H1 (cell line): Measurements from ENCODE around the gene MYBPC3. TPM values are rescaled to one million over a fixed set of nuclear protein-coding genes. Genes with fewer than 3 reads are reported as not detected.

Experiments
- CTCF ChIA-PET: fragments of 300-600 bp; sonication (Branson Sonifier 250); formaldehyde crosslinking; loops from one replicate; lab custom pipeline; 2021; ENCODE audit not compliant: partially characterized antibody; lab: Charles Lee
- POLR2A ChIA-PET: fragments of 300-600 bp; sonication (Branson Sonifier 250); formaldehyde crosslinking; loops from one replicate; lab custom pipeline; 2021; ENCODE audit warnings: inconsistent platforms; ENCODE audit not compliant: partially characterized antibody; lab: Charles Lee
- DNase-seq, 2 experiments: peaks; one replicate each; pipeline versions ENCODE4 v3.0.0 to v3.0.0-alpha.2; 2010 to 2022; ENCODE audit warnings: low spot score in 2 of 2, low read depth in 1 of 2, mixed read lengths in 1 of 2
- FAIRE-seq: peaks from 2 replicates; lab custom pipeline; 2011; peaks lifted over from hg19 to GRCh38; lab: Jason Lieb, UNC
- H2AFZ ChIP-seq: 2 replicates; pipeline ENCODE4 v1.8.1; 2012; ENCODE audit warnings: low read length, inconsistent platforms
- H2AK5ac ChIP-seq: 2 replicates; pipeline ENCODE4 v1.6.1; 2013; ENCODE audit warnings: low read depth, low read length
- H2BK120ac ChIP-seq: replicated peaks from 2 replicates; pipeline ENCODE3; 2013; ENCODE audit warnings: low read depth, low read length, inconsistent platforms
- H2BK12ac ChIP-seq: 2 replicates; pipeline ENCODE4 v1.6.1; 2013; ENCODE audit warnings: low read depth, low read length
- H2BK15ac ChIP-seq: 2 replicates; pipeline ENCODE4 v1.6.1; 2013; ENCODE audit warnings: low read length
- H2BK20ac ChIP-seq: 2 replicates; pipeline ENCODE4 v1.6.1; 2013; ENCODE audit warnings: low read length
- H2BK5ac ChIP-seq: 2 replicates; pipeline ENCODE4 v1.6.1; 2013; ENCODE audit warnings: low read depth, low read length
- H3K14ac ChIP-seq: 2 replicates; pipeline ENCODE4 v1.6.1; 2013; ENCODE audit warnings: inconsistent platforms; ENCODE audit not compliant: insufficient read length
- H3K18ac ChIP-seq: 2 replicates; pipeline ENCODE4 v1.6.1; 2013; ENCODE audit warnings: low read length; ENCODE audit errors: extremely low read depth
- H3K23ac ChIP-seq: 2 replicates; pipeline ENCODE4 v1.6.1; 2013; ENCODE audit warnings: inconsistent platforms; ENCODE audit not compliant: insufficient read length
- H3K23me2 ChIP-seq: 2 replicates; pipeline ENCODE4 v1.6.1; 2013; ENCODE audit warnings: low read depth, low read length
- H3K27ac ChIP-seq: 2 replicates; pipeline ENCODE4 v1.6.1; 2011; ENCODE audit warnings: low read depth, low read length, inconsistent platforms
- H3K27me3 ChIP-seq, 4 experiments: replicated peaks in 1 of 4; 1 replicate in 1 of 4; 2 replicates in 3 of 4; pipeline versions ENCODE4 v1.6.1 to v1.8.1; 2011 to 2013; ENCODE audit warnings: low read length in 3 of 4, mild to moderate bottlenecking in 3 of 4, inconsistent platforms in 2 of 4, mixed read lengths in 2 of 4, moderate library complexity in 1 of 4; ENCODE audit not compliant: control insufficient read depth in 3 of 4, insufficient read depth in 3 of 4; ENCODE audit errors: extremely low read depth in 1 of 4
- H3K36me3 ChIP-seq, 4 experiments: 2 replicates each; pipeline versions ENCODE4 v1.6.1 to v1.8.1; 2011 to 2013; ENCODE audit warnings: mild to moderate bottlenecking in 4 of 4, low read length in 3 of 4, moderate library complexity in 2 of 4, control low read depth in 1 of 4, inconsistent platforms in 1 of 4; ENCODE audit not compliant: insufficient read depth in 4 of 4, control insufficient read depth in 2 of 4
- H3K4ac ChIP-seq: replicated peaks from 2 replicates; pipeline ENCODE3; 2013; ENCODE audit warnings: low read length, low read depth, mixed read lengths, inconsistent platforms; ENCODE audit not compliant: insufficient read length
- H3K4me1 ChIP-seq, 4 experiments: replicated peaks in 1 of 4; 1 replicate in 1 of 4; 2 replicates in 3 of 4; pipeline versions ENCODE4 v1.6.1 to v1.8.1; 2011 to 2013; ENCODE audit warnings: low read length in 3 of 4, inconsistent platforms in 2 of 4, mixed read lengths in 1 of 4; ENCODE audit not compliant: insufficient read depth in 4 of 4, control insufficient read depth in 3 of 4
- H3K4me2 ChIP-seq, 2 experiments: 2 replicates each; pipeline versions ENCODE4 v1.6.1 to v1.8.1; 2011 to 2013; ENCODE audit warnings: low read depth in 2 of 2, low read length in 2 of 2, control low read depth in 1 of 2, inconsistent platforms in 1 of 2, mild to moderate bottlenecking in 1 of 2; ENCODE audit not compliant: insufficient read depth in 1 of 2
- H3K4me3 ChIP-seq, 4 experiments: fragments of 200-600, 300-600 bp in 1 of 4; sonication (generic), shearing (Covaris generic), sonication (Bioruptor Twin) in 1 of 4; 2 replicates each; pipeline versions ENCODE4 v1.5.1 to v1.8.1; 2011 to 2016; ENCODE audit warnings: low read length in 4 of 4, low read depth in 3 of 4, control low read depth in 2 of 4, inconsistent platforms in 2 of 4, mild to moderate bottlenecking in 2 of 4, mixed read lengths in 1 of 4, moderate library complexity in 1 of 4; ENCODE audit not compliant: insufficient read depth in 2 of 4; ENCODE audit errors: extremely low read depth in 1 of 4
- H3K56ac ChIP-seq: replicated peaks from 2 replicates; pipeline ENCODE3; 2013; ENCODE audit warnings: low read depth, mild to moderate bottlenecking, mixed read lengths, low read length, inconsistent platforms; ENCODE audit not compliant: insufficient read length
- H3K79me1 ChIP-seq: 2 replicates; pipeline ENCODE4 v1.6.1; 2013; ENCODE audit warnings: low read depth, low read length, control low read depth
- H3K79me2 ChIP-seq, 2 experiments: 2 replicates each; pipeline versions ENCODE4 v1.6.1 to v1.8.1; 2012 to 2013; ENCODE audit warnings: low read length in 2 of 2, mild to moderate bottlenecking in 2 of 2, inconsistent platforms in 1 of 2; ENCODE audit not compliant: insufficient read depth in 2 of 2, control insufficient read depth in 1 of 2
- H3K9ac ChIP-seq, 4 experiments: replicated peaks in 1 of 4; 1 replicate in 1 of 4; 2 replicates in 3 of 4; pipeline versions ENCODE4 v1.6.1 to v1.8.1; 2011 to 2013; ENCODE audit warnings: low read depth in 3 of 4, low read length in 3 of 4, control low read depth in 2 of 4, mild to moderate bottlenecking in 2 of 4, moderate library complexity in 2 of 4, inconsistent platforms in 1 of 4; ENCODE audit errors: extremely low read depth in 1 of 4
- H3K9me3 ChIP-seq, 2 experiments: 2 replicates each; pipeline versions ENCODE4 v1.6.1 to v1.8.1; 2012 to 2013; ENCODE audit warnings: mild to moderate bottlenecking in 2 of 2, moderate library complexity in 2 of 2, control low read depth in 1 of 2, inconsistent platforms in 1 of 2, low read depth in 1 of 2, low read length in 1 of 2, mixed read lengths in 1 of 2; ENCODE audit not compliant: insufficient read depth in 2 of 2
- H4K20me1 ChIP-seq, 2 experiments: replicated peaks in 1 of 2; 2 replicates each; pipeline versions ENCODE3 to v1.8.1; 2011 to 2013; ENCODE audit warnings: inconsistent platforms in 2 of 2, low read length in 2 of 2, mild to moderate bottlenecking in 1 of 2; ENCODE audit not compliant: insufficient read depth in 2 of 2, control insufficient read depth in 1 of 2
- H4K5ac ChIP-seq: 2 replicates; pipeline ENCODE4 v1.6.1; 2013; ENCODE audit warnings: low read length, low read depth, mixed read lengths, inconsistent platforms; ENCODE audit not compliant: insufficient read length
- H4K8ac ChIP-seq: 2 replicates; pipeline ENCODE4 v1.8.0; 2013; ENCODE audit warnings: mild to moderate bottlenecking, moderate library complexity, low read length, inconsistent platforms; ENCODE audit not compliant: insufficient read depth; ENCODE audit errors: extremely low read depth
- H4K91ac ChIP-seq: replicated peaks from 2 replicates; pipeline ENCODE3; 2013; ENCODE audit warnings: low read length, mixed read lengths, inconsistent platforms; ENCODE audit not compliant: insufficient read length
- CEBPB ChIP-seq: IDR thresholded peaks from 2 replicates; pipeline ENCODE4 v1.6.1; 2012; ENCODE audit warnings: low read depth, low read length
- GTF2F1 ChIP-seq: IDR thresholded peaks from 2 replicates; pipeline ENCODE4 v1.6.1; 2012; ENCODE audit warnings: low read depth, low read length, improper control_type of control experiment, borderline replicate concordance
- PHF8 ChIP-seq: fragments of 200-600 bp; sonication (generic); conservative IDR thresholded peaks from 2 replicates; pipeline ENCODE4 v1.7.1; 2012; ENCODE audit warnings: low read depth, mild to moderate bottlenecking, inconsistent platforms, low read length, moderate library complexity
- POLR2AphosphoS5 ChIP-seq: IDR thresholded peaks from 2 replicates; pipeline ENCODE4 v1.6.1; 2011; ENCODE audit warnings: low read depth, low read length
- RNF2 ChIP-seq: fragments of 200-900, 300-1000 bp; sonication (generic); IDR thresholded peaks from 2 replicates; pipeline ENCODE4 v1.7.1; 2016; ENCODE audit warnings: borderline replicate concordance, low read depth, mild to moderate bottlenecking, antibody characterized with exemption, low read length; ENCODE audit not compliant: poor library complexity, severe bottlenecking; ENCODE audit errors: missing control alignments
- SP1 ChIP-seq: IDR thresholded peaks from 2 replicates; pipeline ENCODE4 v1.6.1; 2011; ENCODE audit warnings: low read depth, low read length
- WGBS, 2 experiments: shearing (Covaris generic) in 1 of 2; methylation state at CpG; one replicate each; pipeline versions ENCODE4 v1.1.6 to v1.1.7; 2013 to 2015; ENCODE audit warnings: low lambda C conversion rate in 2 of 2, mixed read lengths in 2 of 2, inconsistent platforms in 1 of 2, low coverage in 1 of 2, missing lambda C conversion rate in 1 of 2; ENCODE audit not compliant: insufficient replicate concordance in 2 of 2, insufficient coverage in 1 of 2, insufficient read length in 1 of 2; ENCODE audit errors: extremely low coverage in 1 of 2, missing lambda C conversion rate in 1 of 2; 5-methylcytosine and 5-hydroxymethylcytosine counted together
- polyA plus RNA-seq, 7 experiments: library from polyadenylated mRNA; depleted of rRNA in 3 of 7; stranded (reverse) in 5 of 7; unstranded in 2 of 7; fragments of >200 nt in 5 of 7; fragments of 200-250 nt in 2 of 7; gene quantifications; 1 replicate in 5 of 7; 2 replicates in 1 of 7; 4 replicates in 1 of 7; pipeline versions ENCODE4 v1.2.1 to v1.2.3, GENCODE V29; 2011 to 2013; ENCODE audit warnings: missing spikeins in 2 of 7, mixed read lengths in 2 of 7
- total RNA-seq: library from RNA; stranded (reverse); fragmentation: NEBNext Ultra II Directional; extraction: Animal tissue kit (Norgen Biotek cat#: 25700); gene quantifications from 2 replicates; pipeline ENCODE4 v1.2.1, GENCODE V29; 2021

Gene MYBPC3
- total and polyA plus RNA-seq, 2 of the 8 experiments (the other 6 are each of a cell fraction or from before 2014, with no cell fraction given): 0.05 TPM; not detected in 1

- no peaks in the 10 kb centered on the region; a peak in 1 of 7 replicates for H3K4me1 ChIP-seq
- no peak overlapping the region for H3K56ac ChIP-seq
- 0 out of 2 replicates have a peak, but pooled peaks cover 2% of the 10 kb centered on the region for H3K79me1 ChIP-seq
- H3K36me3 ChIP-seq: no peaks in the 10 kb centered on the region; a peak in 1 of 8 replicates
- no peak overlapping the region for H2BK12ac ChIP-seq
- H3K9ac ChIP-seq: no peak overlapping the region
- DNase-seq (no peak), FAIRE-seq (no peak)
- peaks cover 0 to 5% of the 10 kb centered on the region in 2 experiments; a peak in 1 of 4 replicates for H3K9me3 ChIP-seq
- WGBS, 2 experiments: 97% methylated on average over 15 of the region's 15 CpGs; no CpG with 5 or more reads in 1 of the 2 experiments
- H3K4me3 ChIP-seq: no peak overlapping the region
- no peaks in the 10 kb centered on the region for H3K27me3 ChIP-seq
- H3K79me2 ChIP-seq: no peaks in the 10 kb centered on the region
- no peak for TF ChIP-seq POLR2AphosphoS5
- TF ChIP-seq RNF2: no peak
- no peak for TF ChIP-seq CEBPB
- TF ChIP-seq PHF8: no peak
- no peak for TF ChIP-seq GTF2F1
- no peak for TF ChIP-seq SP1
- TF ChIP-seq, all 59 proteins: peak for 0
- ChIA-PET POLR2A (interaction anchor here (1.2 kb wide), 1 partner anchor 39 kb away, joined by 5 read pairs; no protein-coding TSS in a partner anchor), CTCF (interaction anchor here (1.1 to 2.3 kb wide), 5 partner anchors 12 to 126 kb away, joined by 3 to 7 read pairs (median 4); no protein-coding TSS in a partner anchor)
- Histone ChIP-seq H4K20me1 (peaks cover 0 to 12% of the 10 kb centered on the region in 2 experiments), H2BK5ac (no peak overlapping the region), H4K8ac (no peak overlapping the region), H3K4me2 (no peak overlapping the region), H3K23ac (no peak overlapping the region), H2BK120ac (no peak overlapping the region), H2BK20ac (no peak overlapping the region), H3K27ac (no peak overlapping the region), H3K14ac (no peak overlapping the region), H4K91ac (no peak overlapping the region), H4K5ac (no peak overlapping the region), H3K23me2 (peaks cover 16% of the 10 kb centered on the region), H3K18ac (no peak overlapping the region), H2BK15ac (no peak overlapping the region), H2AK5ac (no peak overlapping the region), H3K4ac (no peak overlapping the region), H2AFZ (no peak overlapping the region)
Observed at GRCh38 chr11:47360341-47360740, 7.8 kb upstream of the MYBPC3 start.
